ENCODE results near the gene HAND1.

HAND1 gene

GRCh38 chr5:154481584-154482381 lies 3.8 kb upstream of the HAND1 start:
- TF ChIP-seq ISL1 (CRISPR knock-in tag; IDR thresholded peaks at IDR 0.05) = no peak

GRCh38 chr5:154480847-154481246 lies 2.8 kb upstream of the HAND1 start:
- ATAC-seq = no peak
- TF ChIP-seq ZFP3 (CRISPR knock-in tag; IDR thresholded peaks at IDR 0.05) = no peak

More at GRCh38 chr5:154481584-154482381, 3.8 kb upstream of the HAND1 start:
- no peak for ATAC-seq

GRCh38 chr5:154479944-154480750 lies 2.1 kb upstream of the HAND1 start:
- ATAC-seq = no peak
- no peak for TF ChIP-seq PATZ1 (CRISPR knock-in tag; IDR thresholded peaks at IDR 0.05; ENCODE audit: borderline replicate concordance)
- TF ChIP-seq TSHZ2 (CRISPR knock-in tag; IDR thresholded peaks at IDR 0.05) = no peak
- no peak for TF ChIP-seq OSR1 (CRISPR knock-in tag; IDR thresholded peaks at IDR 0.05)
- TF ChIP-seq CSRNP3 (CRISPR knock-in tag; IDR thresholded peaks at IDR 0.05) = no peak
- no peak for TF ChIP-seq POU6F1 (CRISPR knock-in tag; IDR thresholded peaks at IDR 0.05; ENCODE audit: borderline replicate concordance, low read depth)
- TF ChIP-seq ARNTL (CRISPR knock-in tag; IDR thresholded peaks at IDR 0.05; ENCODE audit: borderline replicate concordance, low read depth) = no peak
- TF ChIP-seq TCF4 (CRISPR knock-in tag; IDR thresholded peaks at IDR 0.05; ENCODE audit: borderline replicate concordance) = no peak
- no peak for TF ChIP-seq SNAI2 (CRISPR knock-in tag; IDR thresholded peaks at IDR 0.05)
- TF ChIP-seq BACH2 (CRISPR knock-in tag; IDR thresholded peaks at IDR 0.05; ENCODE audit: borderline replicate concordance) = no peak
- no peak for TF ChIP-seq ZNF8 (CRISPR knock-in tag; IDR thresholded peaks at IDR 0.05)
- no peak for TF ChIP-seq CSDC2 (CRISPR knock-in tag; IDR thresholded peaks at IDR 0.05)

- no peak for ATAC-seq
- TF ChIP-seq ZFP3 (CRISPR knock-in tag; IDR thresholded peaks at IDR 0.05) (no peak), CREB5 (CRISPR knock-in tag; IDR thresholded peaks at IDR 0.05; ENCODE audit: low read depth) (no peak), RARB (CRISPR knock-in tag; IDR thresholded peaks at IDR 0.05) (no peak), TSHZ2 (CRISPR knock-in tag; IDR thresholded peaks at IDR 0.05) (no peak), ARNTL (CRISPR knock-in tag; IDR thresholded peaks at IDR 0.05; ENCODE audit: borderline replicate concordance, low read depth) (no peak), ZC3H10 (CRISPR knock-in tag; IDR thresholded peaks at IDR 0.05) (no peak), OSR1 (CRISPR knock-in tag; IDR thresholded peaks at IDR 0.05) (no peak), PATZ1 (CRISPR knock-in tag; IDR thresholded peaks at IDR 0.05; ENCODE audit: borderline replicate concordance) (no peak)
Observed at GRCh38 chr5:154479160-154479943, 1.3 kb upstream of the HAND1 start.
